ENCODE results near the gene NBL1.

NBL1 gene

DNA sequence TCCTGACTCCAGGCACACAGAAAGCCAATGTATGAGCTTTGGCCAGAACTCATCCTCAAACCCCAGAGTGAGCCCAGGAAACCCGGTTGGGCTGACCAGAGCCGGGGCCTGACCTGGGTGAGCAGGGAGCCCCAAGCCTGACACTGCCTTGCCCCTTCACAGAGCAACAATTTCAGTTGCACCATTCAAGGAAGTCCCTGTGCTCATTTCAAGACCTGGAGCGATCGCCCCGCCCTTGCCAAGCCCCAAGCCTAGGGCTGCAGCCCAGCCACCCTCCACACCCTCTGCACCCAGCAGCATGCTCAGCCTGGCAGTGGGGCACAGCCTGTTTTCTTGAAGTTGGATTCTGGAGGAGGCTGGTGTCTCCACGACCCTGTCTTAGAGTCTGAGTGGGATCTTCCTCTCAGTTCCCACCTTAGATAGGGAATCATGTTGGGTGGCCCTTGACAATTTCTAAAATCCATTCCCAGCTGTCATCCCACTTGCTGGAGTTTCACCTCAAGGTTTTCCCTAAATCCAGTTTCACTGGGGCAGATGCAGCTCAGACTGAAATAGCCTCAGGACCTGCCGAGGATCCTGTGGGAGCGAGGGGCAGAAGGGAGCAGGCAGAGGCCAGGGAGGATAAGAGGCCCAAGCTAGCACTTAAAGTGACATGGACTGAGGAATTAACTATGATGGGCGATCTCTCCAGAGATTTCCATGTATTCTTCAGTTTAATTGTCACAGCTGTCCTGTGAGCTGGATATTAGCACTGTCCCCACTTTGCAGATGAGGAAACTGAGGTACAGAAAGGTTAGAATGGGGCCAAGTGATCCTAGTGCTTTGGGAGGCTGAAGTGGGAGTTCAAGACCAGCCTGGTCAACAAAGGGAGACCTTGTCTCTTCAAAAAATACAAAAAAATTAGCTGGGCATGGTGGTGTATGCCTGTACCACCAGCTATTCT is 2.5 kb downstream of the NBL1 start:
- no peak for DNase-seq (ENCODE audit: low read depth)

- DNase-seq (ENCODE audit: low read depth) = no peak
Observed at GRCh38 chr1:19647643-19648042, 3.5 kb downstream of the NBL1 start.

GRCh38 chr1:19648239-19648638 is 4.1 kb downstream of the NBL1 start:
- DNase-seq (ENCODE audit: low read depth) = no peak

GRCh38 chr1:19648689-19649088 is 4.6 kb downstream of the NBL1 start:
- DNase-seq (ENCODE audit: low read depth) = no peak

DNA sequence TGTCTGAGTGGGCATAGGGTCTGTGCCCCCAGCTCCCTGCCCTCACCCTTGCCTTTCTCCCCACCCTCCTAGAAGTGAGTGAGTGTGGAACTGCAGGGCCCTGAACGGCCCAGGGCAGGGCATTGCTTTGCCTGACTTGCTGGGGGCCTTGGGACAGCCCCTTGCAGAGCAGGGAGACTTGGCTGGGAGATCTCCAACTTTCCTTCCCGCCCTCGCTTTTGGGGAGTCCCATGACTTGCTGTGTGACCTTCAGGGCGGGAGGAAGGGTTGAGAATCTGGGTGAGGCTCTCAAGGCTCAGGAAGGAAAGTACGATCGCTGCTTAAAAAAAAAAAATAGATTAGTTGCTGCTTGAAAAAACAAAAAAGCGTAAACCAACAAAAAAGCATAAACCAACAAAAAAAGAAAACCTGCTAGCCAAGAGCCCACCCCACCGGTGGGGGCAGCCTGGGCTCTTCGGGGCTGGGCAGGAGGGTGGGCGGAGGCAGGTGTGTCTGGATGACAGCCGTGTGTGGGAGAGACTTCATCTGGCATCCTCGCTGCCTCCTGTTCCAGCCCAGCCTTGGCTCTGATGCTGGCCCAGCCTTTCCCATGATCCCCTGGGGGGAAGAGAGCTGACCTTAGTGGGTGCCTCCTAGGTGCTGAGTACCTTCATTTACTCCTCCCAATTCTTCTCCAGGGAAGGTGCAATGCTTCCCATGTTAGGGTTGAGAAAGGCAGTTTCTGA is 6.5 kb downstream of the NBL1 start:
- DNase-seq (ENCODE audit: low read depth) = no peak

DNA sequence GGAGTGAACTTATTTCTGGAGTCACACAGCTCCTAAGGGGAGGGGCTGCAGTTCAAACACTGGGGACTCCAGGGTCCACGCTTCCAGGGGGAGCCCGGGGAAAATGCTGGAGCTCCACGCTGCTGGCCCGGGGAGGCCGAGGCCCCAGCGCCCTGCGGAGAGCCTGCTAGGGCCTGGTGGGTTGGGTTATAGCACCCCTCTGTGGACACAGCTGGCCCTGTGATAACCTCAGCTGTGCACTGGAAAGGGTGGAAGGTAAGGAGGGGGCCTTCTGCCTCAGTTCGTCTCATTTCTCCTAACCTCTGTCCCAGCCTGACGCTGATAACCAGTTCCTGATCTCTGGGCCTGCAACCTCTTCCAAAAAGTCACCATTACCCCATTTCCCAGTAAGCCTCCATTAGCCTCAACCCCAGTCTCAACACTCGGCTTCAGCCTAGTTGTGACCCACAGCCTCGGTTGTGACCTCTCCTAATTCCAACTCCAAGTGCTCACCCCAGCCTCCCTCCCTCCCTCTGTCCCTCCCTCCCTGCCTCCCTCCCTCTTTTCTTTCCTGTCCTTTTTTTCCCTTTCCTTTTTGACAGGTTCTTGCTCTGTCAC is 7.1 kb downstream of the NBL1 start:
- DNase-seq (ENCODE audit: low read depth) = no peak

GRCh38 chr1:19654386-19654785 is 10.3 kb downstream of the NBL1 start:
- no peak for DNase-seq (ENCODE audit: low read depth)

DNA sequence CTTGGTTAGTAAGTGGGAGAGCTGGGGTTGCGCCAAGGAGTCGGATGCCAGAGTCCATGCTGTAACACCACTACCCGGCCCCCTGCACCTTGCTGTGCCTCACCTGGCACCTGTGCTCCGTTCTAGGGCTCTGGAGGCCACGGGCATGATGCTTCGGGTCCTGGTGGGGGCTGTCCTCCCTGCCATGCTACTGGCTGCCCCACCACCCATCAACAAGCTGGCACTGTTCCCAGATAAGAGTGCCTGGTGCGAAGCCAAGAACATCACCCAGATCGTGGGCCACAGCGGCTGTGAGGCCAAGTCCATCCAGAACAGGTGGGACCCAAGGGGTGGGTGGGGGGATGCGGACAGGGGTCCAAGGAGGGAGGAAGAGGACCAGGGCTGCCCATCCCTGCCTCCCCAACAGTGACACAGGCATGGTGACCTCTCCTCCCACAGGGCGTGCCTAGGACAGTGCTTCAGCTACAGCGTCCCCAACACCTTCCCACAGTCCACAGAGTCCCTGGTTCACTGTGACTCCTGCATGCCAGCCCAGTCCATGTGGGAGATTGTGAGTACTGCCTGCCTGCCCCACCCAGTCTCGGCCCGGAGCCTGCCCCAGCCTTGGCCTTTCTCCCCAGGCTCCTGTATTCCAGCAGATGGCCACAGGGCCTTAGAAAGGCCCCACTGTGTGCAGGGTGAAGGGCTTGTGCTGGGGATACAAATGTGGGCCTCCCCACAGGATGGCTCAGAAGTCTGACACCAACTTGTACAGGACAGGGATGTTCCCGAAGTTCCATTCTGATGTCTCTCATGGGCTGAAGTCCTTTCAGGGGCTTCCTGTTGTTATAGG is 11.0 kb downstream of the NBL1 start:
- no peak for DNase-seq (ENCODE audit: low read depth)

DNA sequence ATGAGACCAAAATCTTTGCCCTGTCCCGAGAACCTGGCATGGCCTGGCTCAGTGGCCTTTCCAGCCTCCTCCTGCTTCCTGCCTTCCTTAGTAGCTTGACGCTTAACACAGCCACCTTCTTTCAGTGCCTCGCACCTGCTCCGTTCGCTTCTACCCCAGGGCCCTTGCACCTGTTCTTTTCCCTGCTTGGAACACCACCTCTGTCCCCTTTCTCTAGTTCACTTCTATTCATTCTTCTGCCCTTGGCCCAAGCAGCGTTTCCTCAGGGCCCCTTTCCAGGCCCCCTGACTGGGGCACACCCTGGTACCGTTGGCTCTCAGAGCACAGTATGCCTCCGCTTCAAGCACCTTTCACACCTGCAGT is 11.6 kb downstream of the NBL1 start:
- DNase-seq (ENCODE audit: low read depth) = no peak

DNA sequence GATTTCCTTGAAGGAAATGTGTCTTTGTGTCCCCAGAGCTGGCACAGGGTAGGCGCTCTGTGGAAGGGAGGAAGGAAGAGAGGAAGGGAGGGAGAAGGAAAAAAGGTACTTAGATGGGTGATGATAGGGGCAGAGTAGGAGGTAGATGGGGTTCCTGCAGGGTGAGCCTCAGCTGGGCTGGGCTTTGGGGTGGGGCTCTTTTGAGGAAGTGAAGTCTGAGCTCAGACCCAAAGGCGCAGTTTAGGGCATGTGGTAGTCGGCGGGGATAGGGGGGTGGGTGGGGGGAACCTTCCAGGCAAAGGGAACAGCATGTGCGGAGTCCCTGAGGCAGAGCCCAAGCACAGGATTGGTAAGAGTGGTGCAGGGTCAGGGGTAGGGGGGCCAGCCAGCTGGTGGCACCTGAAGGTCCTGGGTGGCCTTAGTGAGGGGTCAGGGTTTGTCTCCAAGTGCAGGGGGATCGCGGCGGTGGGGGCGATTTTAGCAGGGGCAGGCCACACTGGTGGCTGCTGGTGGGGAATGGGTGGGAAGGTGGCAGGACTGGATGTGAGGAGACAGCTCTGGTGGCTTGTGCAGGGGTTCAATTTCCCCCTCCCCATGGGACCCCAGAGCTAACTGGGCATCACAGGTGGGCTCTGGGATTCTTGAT is 12.1 kb downstream of the NBL1 start:
- DNase-seq (ENCODE audit: low read depth) = no peak

- no peak for DNase-seq (ENCODE audit: low read depth)
Observed at GRCh38 chr1:19656780-19657466, 12.8 kb downstream of the NBL1 start.

DNA sequence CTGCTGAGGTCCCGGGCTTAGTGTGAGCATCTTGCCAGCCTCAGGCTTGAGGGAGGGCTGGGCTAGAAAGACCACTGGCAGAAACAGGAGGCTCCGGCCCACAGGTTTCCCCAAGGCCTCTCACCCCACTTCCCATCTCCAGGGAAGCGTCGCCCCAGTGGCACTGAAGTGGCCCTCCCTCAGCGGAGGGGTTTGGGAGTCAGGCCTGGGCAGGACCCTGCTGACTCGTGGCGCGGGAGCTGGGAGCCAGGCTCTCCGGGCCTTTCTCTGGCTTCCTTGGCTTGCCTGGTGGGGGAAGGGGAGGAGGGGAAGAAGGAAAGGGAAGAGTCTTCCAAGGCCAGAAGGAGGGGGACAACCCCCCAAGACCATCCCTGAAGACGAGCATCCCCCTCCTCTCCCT is 13.4 kb downstream of the NBL1 start:
- DNase-seq (ENCODE audit: low read depth) = no peak

GRCh38 chr1:19658186-19658585 is 14.1 kb downstream of the NBL1 start:
- DNase-seq (ENCODE audit: low read depth) = no peak

DNA sequence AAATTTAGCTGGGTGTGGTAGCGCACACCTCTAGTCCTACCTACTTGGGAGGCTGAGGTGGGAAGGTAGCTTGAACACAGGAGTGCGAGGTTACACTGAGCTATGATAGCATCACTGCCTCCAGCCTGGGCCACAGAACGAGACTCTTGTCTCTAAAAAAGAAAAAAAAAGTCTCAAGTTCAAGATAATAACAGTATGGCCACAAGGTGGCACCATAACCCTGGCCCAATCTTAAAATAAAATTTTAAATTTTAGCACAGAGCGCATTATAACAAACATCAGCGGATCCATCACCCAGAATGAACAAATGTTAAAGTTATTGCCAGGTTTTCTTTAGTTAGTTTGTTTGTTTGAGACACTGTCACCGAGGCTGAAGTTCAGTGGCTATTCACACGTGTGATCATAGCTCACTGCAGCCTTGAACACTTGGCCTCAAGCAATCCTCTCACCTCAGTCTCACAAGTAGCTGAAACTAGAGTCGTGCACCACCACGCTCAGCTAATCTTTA is 17.7 kb downstream of the NBL1 start:
- no peak for DNase-seq (ENCODE audit: low read depth)

DNA sequence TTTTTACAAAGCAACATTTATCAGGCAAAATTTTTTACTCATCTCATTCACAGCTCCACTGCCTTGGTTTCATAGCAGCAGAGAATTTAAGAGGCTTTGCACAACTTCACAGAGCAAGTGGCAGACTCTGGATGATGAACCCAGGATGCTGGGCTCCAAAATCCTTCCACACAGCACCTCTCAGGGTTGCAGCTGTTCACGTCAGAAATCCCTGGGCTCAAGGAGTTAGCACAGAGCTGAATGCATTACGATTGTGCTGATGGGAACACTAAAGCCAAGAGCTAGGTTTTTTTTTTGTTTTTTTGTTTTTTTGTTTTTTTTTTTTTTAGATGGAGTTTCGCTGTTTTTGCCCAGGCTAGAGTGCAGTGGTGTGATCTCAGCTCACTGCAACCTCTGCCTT is 18.2 kb downstream of the NBL1 start:
- no peak for DNase-seq (ENCODE audit: low read depth)

- DNase-seq (ENCODE audit: low read depth) = no peak
Observed at GRCh38 chr1:19664453-19665185, 20.5 kb downstream of the NBL1 start, which contains the start of gene HTR6. HTR6 (plus strand) TSS chr1:19664875; CDS start chr1:19665754, 879 bp downstream.

DNA sequence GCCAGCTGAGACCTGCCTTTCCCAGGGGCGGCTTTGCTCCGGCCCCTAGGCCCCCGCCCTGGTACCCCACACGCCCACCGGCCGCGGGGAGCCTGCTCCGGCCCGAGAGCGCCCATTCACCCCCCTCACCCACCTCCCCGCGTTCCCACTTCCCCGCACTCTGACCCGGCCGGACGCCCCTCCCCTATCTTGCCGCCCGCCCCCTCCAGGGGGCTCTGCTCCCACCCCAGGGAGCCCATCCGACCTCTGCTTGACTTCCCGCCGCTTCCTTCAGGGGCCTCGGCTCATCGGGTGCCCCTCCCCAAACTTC is 21.0 kb downstream of the NBL1 start:
- DNase-seq (ENCODE audit: low read depth) = no peak

- no peak for DNase-seq (ENCODE audit: low read depth)
Observed at GRCh38 chr1:19665496-19666465, 21.7 kb downstream of the NBL1 start.

DNA sequence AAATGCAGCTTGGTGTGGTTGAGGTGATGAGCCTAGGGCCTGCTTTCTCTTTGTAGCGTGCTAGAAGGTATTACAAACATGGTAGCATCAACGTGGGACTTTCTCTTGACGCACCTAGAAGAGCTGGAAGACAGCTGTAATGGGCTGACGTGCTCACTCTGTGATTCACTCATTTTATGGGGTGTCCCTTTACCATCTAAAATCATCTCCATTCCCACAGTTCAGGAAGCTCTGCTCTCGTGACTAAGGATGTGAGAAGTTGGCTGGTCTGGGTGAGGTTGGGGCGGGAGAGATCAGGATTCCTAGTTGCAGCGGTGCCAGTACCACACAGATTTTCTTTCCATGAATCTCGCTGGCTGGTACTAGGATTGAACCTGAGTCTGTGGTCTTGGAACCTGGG is 24.8 kb downstream of the NBL1 start:
- no peak for DNase-seq (ENCODE audit: low read depth)

All from stimulated activated CD8-positive, alpha-beta memory T cell treated with anti-CD3 and anti-CD28 coated beads, Interleukin-15, amount 100 ng/mL, for 24 hours (primary cell).